ENCODE data around the gene BPIFB4.
"Not testable (repeated sequence)": the region's sequence is repeated elsewhere in the genome, so short reads cannot be mapped to it uniquely, and the experiment has no call there.

BPIFB4 gene

GRCh38 chr20:33119725-33120720, 40.6 kb downstream of the BPIFB4 start:
- no peak for DNase-seq (ENCODE audit: low read depth)

- no peak for DNase-seq (ENCODE audit: low read depth)
These were observed 41.5 kb downstream of the BPIFB4 start for GRCh38 chr20:33120934-33121333.

GRCh38 chr20:33122297-33122696, 42.9 kb downstream of the BPIFB4 start:
- DNase-seq (ENCODE audit: low read depth), result not testable (repeated sequence)

GRCh38 chr20:33124261-33124660, 44.8 kb downstream of the BPIFB4 start:
- no peak for DNase-seq (ENCODE audit: low read depth)

- no peak for DNase-seq (ENCODE audit: low read depth)
These were observed 45.6 kb downstream of the BPIFB4 start for GRCh38 chr20:33124994-33125393.

- no peak for DNase-seq (ENCODE audit: low read depth)
These were observed 46.5 kb downstream of the BPIFB4 start for GRCh38 chr20:33125983-33126382.

GRCh38 chr20:33127422-33128097, 48.1 kb downstream of the BPIFB4 start:
- DNase-seq (ENCODE audit: low read depth), result no peak

GRCh38 chr20:33130568-33131061, 51.2 kb downstream of the BPIFB4 start:
- no peak for DNase-seq (ENCODE audit: low read depth)

- DNase-seq (ENCODE audit: low read depth), result no peak
These were observed 52.6 kb downstream of the BPIFB4 start for GRCh38 chr20:33131949-33132473.

GRCh38 chr20:33132513-33133372, 53.3 kb downstream of the BPIFB4 start:
- DNase-seq (ENCODE audit: low read depth), result no peak

GRCh38 chr20:33133373-33133941, 54.0 kb downstream of the BPIFB4 start:
- no peak for DNase-seq (ENCODE audit: low read depth)

- DNase-seq (ENCODE audit: low read depth), result no peak
These were observed 57.8 kb downstream of the BPIFB4 start for GRCh38 chr20:33137195-33137594.

- DNase-seq (ENCODE audit: low read depth), result no peak
These were observed 60.0 kb downstream of the BPIFB4 start for GRCh38 chr20:33139467-33139866.

GRCh38 chr20:33145521-33145920, 66.1 kb downstream of the BPIFB4 start:
- no peak for DNase-seq (ENCODE audit: low read depth)

- no peak for DNase-seq (ENCODE audit: low read depth)
These were observed 67.9 kb downstream of the BPIFB4 start for GRCh38 chr20:33147299-33147698.

GRCh38 chr20:33148040-33148439, 68.6 kb downstream of the BPIFB4 start:
- DNase-seq (ENCODE audit: low read depth), result no peak

GRCh38 chr20:33154252-33154651, 74.8 kb downstream of the BPIFB4 start:
- no peak for DNase-seq (ENCODE audit: low read depth)

- no peak for DNase-seq (ENCODE audit: low read depth)
These were observed 79.4 kb downstream of the BPIFB4 start for GRCh38 chr20:33158637-33159385.

- DNase-seq (ENCODE audit: low read depth), result no peak
These were observed 80.3 kb downstream of the BPIFB4 start for GRCh38 chr20:33159713-33160112.

- DNase-seq (ENCODE audit: low read depth), result no peak
These were observed 81.2 kb downstream of the BPIFB4 start for GRCh38 chr20:33160681-33161080.
